ENCODE data around the gene MRPS18B. TPM values are rescaled to one million over a fixed set of nuclear protein-coding genes. Genes with fewer than 3 reads are reported as not detected.
"Not testable (repeated sequence)": the region's sequence is repeated elsewhere in the genome, so short reads cannot be mapped to it uniquely, and the experiment has no call there.

MRPS18B gene
- total RNA-seq, 3 donors from 2014 or later: 42.1 to 70.8 (median 52.4) TPM

GRCh38 chr6:30589754-30590358, 27.8 kb upstream of the MRPS18B start:
- intact Hi-C loops (cut with DNase I; ENCODE audit: low total_unique reads): no loop called here
- TF ChIP-seq, protein P1, sequence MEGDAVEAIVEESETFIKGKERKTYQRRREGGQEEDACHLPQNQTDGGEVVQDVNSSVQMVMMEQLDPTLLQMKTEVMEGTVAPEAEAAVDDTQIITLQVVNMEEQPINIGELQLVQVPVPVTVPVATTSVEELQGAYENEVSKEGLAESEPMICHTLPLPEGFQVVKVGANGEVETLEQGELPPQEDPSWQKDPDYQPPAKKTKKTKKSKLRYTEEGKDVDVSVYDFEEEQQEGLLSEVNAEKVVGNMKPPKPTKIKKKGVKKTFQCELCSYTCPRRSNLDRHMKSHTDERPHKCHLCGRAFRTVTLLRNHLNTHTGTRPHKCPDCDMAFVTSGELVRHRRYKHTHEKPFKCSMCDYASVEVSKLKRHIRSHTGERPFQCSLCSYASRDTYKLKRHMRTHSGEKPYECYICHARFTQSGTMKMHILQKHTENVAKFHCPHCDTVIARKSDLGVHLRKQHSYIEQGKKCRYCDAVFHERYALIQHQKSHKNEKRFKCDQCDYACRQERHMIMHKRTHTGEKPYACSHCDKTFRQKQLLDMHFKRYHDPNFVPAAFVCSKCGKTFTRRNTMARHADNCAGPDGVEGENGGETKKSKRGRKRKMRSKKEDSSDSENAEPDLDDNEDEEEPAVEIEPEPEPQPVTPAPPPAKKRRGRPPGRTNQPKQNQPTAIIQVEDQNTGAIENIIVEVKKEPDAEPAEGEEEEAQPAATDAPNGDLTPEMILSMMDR (IDR thresholded peaks at IDR 0.05): no peak
- no peak for TF ChIP-seq POLR2A (IDR thresholded peaks at IDR 0.05)
- Histone ChIP-seq H3K27ac (peak overlapping the region; percentile 8 to 74), H3K4me3 (no peak overlapping the region), H3K36me3 (peaks cover 17% of the 10 kb centered on the region), H3K4me1 (peaks cover 5 to 6% of the 10 kb centered on the region in 2 donors), H3K27me3 (no peaks in the 10 kb centered on the region), H3K9me3 (no peaks in the 10 kb centered on the region)
- DNase-seq (ENCODE audit: low spot score in 2 of 2): no peak

GRCh38 chr6:30590509-30590908, 27.1 kb upstream of the MRPS18B start:
- intact Hi-C loops (cut with DNase I; ENCODE audit: low total_unique reads): no loop called here
- H3K36me3 ChIP-seq: peaks cover 12% of the 10 kb centered on the region

GRCh38 chr6:30591008-30591407, 26.6 kb upstream of the MRPS18B start:
- H3K4me3 ChIP-seq: no peak overlapping the region
- H3K36me3 ChIP-seq: peaks cover 7% of the 10 kb centered on the region
- no peaks in the 10 kb centered on the region for H3K27me3 ChIP-seq
- no peaks in the 10 kb centered on the region for H3K9me3 ChIP-seq
- TF ChIP-seq POLR2AphosphoS5 (IDR thresholded peaks at IDR 0.05): no peak
- TF ChIP-seq, protein P1 (IDR thresholded peaks at IDR 0.05): no peak
- peaks cover 5 to 6% of the 10 kb centered on the region in 2 donors for H3K4me1 ChIP-seq
- intact Hi-C loops (cut with DNase I; ENCODE audit: low total_unique reads): no loop called here
- H3K27ac ChIP-seq: peak overlapping the region; percentile 23 to 74
- no peak for DNase-seq (ENCODE audit: low spot score in 2 of 2)

More at GRCh38 chr6:30590509-30590908, 27.1 kb upstream of the MRPS18B start:
- TF ChIP-seq, protein P1 (IDR thresholded peaks at IDR 0.05): no peak
- TF ChIP-seq POLR2AphosphoS5 (IDR thresholded peaks at IDR 0.05): no peak
- no peak for TF ChIP-seq POLR2A (IDR thresholded peaks at IDR 0.05)
- H3K27me3 ChIP-seq: no peaks in the 10 kb centered on the region
- no peaks in the 10 kb centered on the region for H3K9me3 ChIP-seq
- no peak overlapping the region for H3K4me3 ChIP-seq
- DNase-seq (ENCODE audit: low spot score in 2 of 2): no peak
- H3K4me1 ChIP-seq: peaks cover 5 to 6% of the 10 kb centered on the region in 2 donors
- peak overlapping the region; percentile 23 to 74 for H3K27ac ChIP-seq

- DNase-seq (ENCODE audit: low spot score in 2 of 2): no peak
- Histone ChIP-seq H3K9me3 (no peaks in the 10 kb centered on the region), H3K27ac (peak overlapping the region in 1 of 2 donors; percentile 26), H3K36me3 (no peaks in the 10 kb centered on the region), H3K4me3 (no peak overlapping the region), H3K27me3 (no peaks in the 10 kb centered on the region), H3K4me1 (peaks cover 5 to 6% of the 10 kb centered on the region in 2 donors)
- TF ChIP-seq, protein P1 (IDR thresholded peaks at IDR 0.05): no peak
- no peak for TF ChIP-seq POLR2AphosphoS5 (IDR thresholded peaks at IDR 0.05)
- intact Hi-C loops (cut with DNase I; ENCODE audit: low total_unique reads): no loop called here
Observed at GRCh38 chr6:30592287-30592686, 25.4 kb upstream of the MRPS18B start.

- intact Hi-C loops (cut with DNase I; ENCODE audit: low total_unique reads); H3K9me3 ChIP-seq; H3K36me3 ChIP-seq; H3K4me3 ChIP-seq; H3K4me1 ChIP-seq; H3K27me3 ChIP-seq: not testable (repeated sequence)
- peak overlapping the region in 1 of 2 donors; percentile 8 for H3K27ac ChIP-seq
- TF ChIP-seq POLR2AphosphoS5 (IDR thresholded peaks at IDR 0.05): peak in 2 of 3 donors; percentile 21 to 33
- TF ChIP-seq, protein P1 (IDR thresholded peaks at IDR 0.05): peak; percentile 51 to 78 (median 75)
- peak; percentile 69 to 79 for DNase-seq (ENCODE audit: low spot score in 2 of 2)
Observed at GRCh38 chr6:30597315-30598144, 20.1 kb upstream of the MRPS18B start.
